ENCODE data around the gene KANTR.

KANTR gene

DNA sequence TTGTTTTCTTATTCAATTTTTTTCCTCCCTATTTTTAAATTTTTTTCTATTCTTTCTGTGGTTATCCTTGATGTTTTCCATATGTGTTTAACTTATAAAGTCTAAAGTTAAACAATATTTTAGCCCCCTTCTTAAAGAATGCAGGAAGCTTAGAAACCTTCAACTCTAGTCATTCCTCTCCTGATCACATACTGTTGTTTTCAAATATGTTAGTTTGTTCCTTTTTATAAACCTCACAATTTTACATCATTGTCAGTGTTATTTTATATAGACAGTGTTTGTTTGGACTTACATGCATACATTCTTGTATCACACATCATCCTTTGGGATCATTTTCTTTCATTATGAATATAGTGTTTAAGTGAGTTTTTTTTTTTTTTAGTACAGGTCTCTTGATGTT, 31.6 kb downstream of the KANTR start:
- H3K79me2 ChIP-seq (ENCODE audit: insufficient read depth, low read depth) = no peaks in the 10 kb centered on the region
- TF ChIP-seq, protein P1, sequence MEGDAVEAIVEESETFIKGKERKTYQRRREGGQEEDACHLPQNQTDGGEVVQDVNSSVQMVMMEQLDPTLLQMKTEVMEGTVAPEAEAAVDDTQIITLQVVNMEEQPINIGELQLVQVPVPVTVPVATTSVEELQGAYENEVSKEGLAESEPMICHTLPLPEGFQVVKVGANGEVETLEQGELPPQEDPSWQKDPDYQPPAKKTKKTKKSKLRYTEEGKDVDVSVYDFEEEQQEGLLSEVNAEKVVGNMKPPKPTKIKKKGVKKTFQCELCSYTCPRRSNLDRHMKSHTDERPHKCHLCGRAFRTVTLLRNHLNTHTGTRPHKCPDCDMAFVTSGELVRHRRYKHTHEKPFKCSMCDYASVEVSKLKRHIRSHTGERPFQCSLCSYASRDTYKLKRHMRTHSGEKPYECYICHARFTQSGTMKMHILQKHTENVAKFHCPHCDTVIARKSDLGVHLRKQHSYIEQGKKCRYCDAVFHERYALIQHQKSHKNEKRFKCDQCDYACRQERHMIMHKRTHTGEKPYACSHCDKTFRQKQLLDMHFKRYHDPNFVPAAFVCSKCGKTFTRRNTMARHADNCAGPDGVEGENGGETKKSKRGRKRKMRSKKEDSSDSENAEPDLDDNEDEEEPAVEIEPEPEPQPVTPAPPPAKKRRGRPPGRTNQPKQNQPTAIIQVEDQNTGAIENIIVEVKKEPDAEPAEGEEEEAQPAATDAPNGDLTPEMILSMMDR (conservative IDR thresholded peaks at IDR 0.05; ENCODE audit: low read depth, low read length) = no peak
- H3K4me1 ChIP-seq (ENCODE audit: low read depth, poor library complexity, severe bottlenecking) = no peaks in the 10 kb centered on the region
- no peak overlapping the region for H3K27ac ChIP-seq
- H3K4me2 ChIP-seq = no peak overlapping the region
- no peaks in the 10 kb centered on the region for H3K27me3 ChIP-seq (ENCODE audit: insufficient read depth, low read depth)
- no peaks in the 10 kb centered on the region for H3K36me3 ChIP-seq (ENCODE audit: insufficient read depth)
- no peaks in the 10 kb centered on the region for H4K20me1 ChIP-seq (ENCODE audit: insufficient read depth)
- H3K4me3 ChIP-seq (IDR thresholded peaks at IDR 0.05; ENCODE audit: insufficient read depth, low read depth, low read length) = no peak overlapping the region
- no peak overlapping the region for H2AFZ ChIP-seq (ENCODE audit: low read depth)
- no peak overlapping the region for H3K9ac ChIP-seq

DNA sequence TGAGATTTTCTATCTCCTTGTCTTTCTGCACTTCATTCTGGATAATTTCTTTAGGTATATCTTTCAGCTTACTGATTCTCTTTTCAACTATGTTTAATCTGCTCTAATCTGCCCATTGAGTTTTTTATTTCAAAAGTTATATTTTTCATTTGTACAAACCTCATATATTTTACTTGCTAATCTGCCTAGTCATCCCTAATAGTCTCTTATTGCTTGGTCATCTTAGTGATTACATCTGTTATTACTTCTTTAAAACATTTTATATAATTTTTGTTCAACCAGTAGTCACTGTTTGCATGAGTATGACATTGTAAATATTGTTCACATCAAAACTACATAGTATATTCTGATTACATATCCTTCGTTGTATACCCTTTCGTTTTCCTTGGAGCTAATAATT, 32.4 kb downstream of the KANTR start:
- no peak overlapping the region for H3K9ac ChIP-seq
- no peaks in the 10 kb centered on the region for H4K20me1 ChIP-seq (ENCODE audit: insufficient read depth)
- H3K36me3 ChIP-seq (ENCODE audit: insufficient read depth) = no peaks in the 10 kb centered on the region
- H3K4me3 ChIP-seq (IDR thresholded peaks at IDR 0.05; ENCODE audit: insufficient read depth, low read depth, low read length) = no peak overlapping the region
- H3K27me3 ChIP-seq (ENCODE audit: insufficient read depth, low read depth) = no peaks in the 10 kb centered on the region
- TF ChIP-seq, protein P1 (conservative IDR thresholded peaks at IDR 0.05; ENCODE audit: low read depth, low read length) = no peak
- no peak overlapping the region for H2AFZ ChIP-seq (ENCODE audit: low read depth)
- H3K79me2 ChIP-seq (ENCODE audit: insufficient read depth, low read depth) = no peaks in the 10 kb centered on the region
- H3K4me1 ChIP-seq (ENCODE audit: low read depth, poor library complexity, severe bottlenecking) = no peaks in the 10 kb centered on the region
- H3K4me2 ChIP-seq = no peak overlapping the region
- H3K27ac ChIP-seq = no peak overlapping the region

DNA sequence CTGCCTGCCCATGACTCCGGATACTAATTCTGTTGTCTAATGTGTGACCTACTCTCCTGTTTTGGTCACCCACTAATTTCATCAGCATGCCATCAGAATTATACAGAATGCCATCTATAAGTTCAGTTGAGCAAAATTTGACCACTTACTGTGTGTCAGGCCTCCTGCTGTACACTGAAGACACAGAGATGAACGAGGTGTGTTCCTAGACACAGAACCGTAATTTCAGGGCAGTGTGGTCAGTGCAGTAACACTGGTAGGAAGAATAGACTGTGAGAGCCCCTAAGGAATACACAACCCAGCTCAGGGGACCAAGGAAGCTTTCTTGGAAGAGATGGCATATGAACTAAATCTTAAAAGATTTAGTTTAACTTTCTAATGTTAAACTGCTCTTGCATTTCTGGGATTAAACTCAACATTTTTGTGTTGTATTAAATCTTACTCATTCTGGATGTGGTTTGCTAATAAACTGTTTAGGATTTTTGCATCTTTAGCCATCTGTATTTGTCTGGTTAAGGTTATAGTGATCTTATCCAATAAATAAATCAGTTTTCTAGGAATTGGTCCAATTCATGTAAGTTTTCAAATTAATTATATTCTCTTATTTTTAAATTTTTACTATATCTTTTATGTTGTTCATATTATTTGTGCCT, 34.3 kb downstream of the KANTR start:
- TF ChIP-seq, protein P1 (conservative IDR thresholded peaks at IDR 0.05; ENCODE audit: low read depth, low read length) = no peak
- Histone ChIP-seq H3K36me3 (ENCODE audit: insufficient read depth) (no peaks in the 10 kb centered on the region), H3K4me2 (no peak overlapping the region), H3K9ac (no peak overlapping the region), H2AFZ (ENCODE audit: low read depth) (no peak overlapping the region), H3K4me1 (ENCODE audit: low read depth, poor library complexity, severe bottlenecking) (no peaks in the 10 kb centered on the region), H4K20me1 (ENCODE audit: insufficient read depth) (no peaks in the 10 kb centered on the region), H3K27me3 (ENCODE audit: insufficient read depth, low read depth) (no peaks in the 10 kb centered on the region), H3K27ac (no peak overlapping the region), H3K4me3 (IDR thresholded peaks at IDR 0.05; ENCODE audit: insufficient read depth, low read depth, low read length) (no peak overlapping the region), H3K79me2 (ENCODE audit: insufficient read depth, low read depth) (no peaks in the 10 kb centered on the region)

DNA sequence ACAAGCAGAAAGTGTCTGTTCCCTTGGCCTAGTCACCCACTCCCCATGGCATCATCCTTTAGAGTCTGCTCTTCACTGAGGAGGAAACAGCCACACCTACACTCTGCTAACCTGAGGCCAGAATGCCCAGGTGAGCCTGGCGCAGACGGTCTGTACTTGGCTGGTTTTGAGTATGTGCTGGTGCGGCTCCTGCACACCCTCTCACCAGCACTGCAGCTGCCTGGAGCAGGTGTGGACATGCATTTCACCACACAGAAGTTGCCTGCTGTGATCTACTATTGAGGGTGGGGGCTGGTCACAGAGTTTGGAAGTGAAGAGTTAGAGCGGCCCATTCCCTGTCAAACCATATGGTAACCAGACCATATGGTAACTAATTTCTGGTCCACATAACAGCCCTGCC, 39.5 kb downstream of the KANTR start:
- no peak overlapping the region for H3K9ac ChIP-seq
- H4K20me1 ChIP-seq (ENCODE audit: insufficient read depth) = no peaks in the 10 kb centered on the region
- TF ChIP-seq, protein P1 (conservative IDR thresholded peaks at IDR 0.05; ENCODE audit: low read depth, low read length) = no peak
- no peak overlapping the region for H3K27ac ChIP-seq
- H3K4me1 ChIP-seq (ENCODE audit: low read depth, poor library complexity, severe bottlenecking) = no peaks in the 10 kb centered on the region
- H3K27me3 ChIP-seq (ENCODE audit: insufficient read depth, low read depth) = no peaks in the 10 kb centered on the region
- no peak overlapping the region for H3K4me3 ChIP-seq (IDR thresholded peaks at IDR 0.05; ENCODE audit: insufficient read depth, low read depth, low read length)
- no peaks in the 10 kb centered on the region for H3K36me3 ChIP-seq (ENCODE audit: insufficient read depth)
- H3K79me2 ChIP-seq (ENCODE audit: insufficient read depth, low read depth) = no peaks in the 10 kb centered on the region
- no peak overlapping the region for H2AFZ ChIP-seq (ENCODE audit: low read depth)
- no peak overlapping the region for H3K4me2 ChIP-seq

All from KMS-11 (cell line).